ENCODE results near the gene UXS1.
"Not testable (repeated sequence)": the region's sequence is repeated elsewhere in the genome, so short reads cannot be mapped to it uniquely, and the experiment has no call there.

UXS1 gene

DNA sequence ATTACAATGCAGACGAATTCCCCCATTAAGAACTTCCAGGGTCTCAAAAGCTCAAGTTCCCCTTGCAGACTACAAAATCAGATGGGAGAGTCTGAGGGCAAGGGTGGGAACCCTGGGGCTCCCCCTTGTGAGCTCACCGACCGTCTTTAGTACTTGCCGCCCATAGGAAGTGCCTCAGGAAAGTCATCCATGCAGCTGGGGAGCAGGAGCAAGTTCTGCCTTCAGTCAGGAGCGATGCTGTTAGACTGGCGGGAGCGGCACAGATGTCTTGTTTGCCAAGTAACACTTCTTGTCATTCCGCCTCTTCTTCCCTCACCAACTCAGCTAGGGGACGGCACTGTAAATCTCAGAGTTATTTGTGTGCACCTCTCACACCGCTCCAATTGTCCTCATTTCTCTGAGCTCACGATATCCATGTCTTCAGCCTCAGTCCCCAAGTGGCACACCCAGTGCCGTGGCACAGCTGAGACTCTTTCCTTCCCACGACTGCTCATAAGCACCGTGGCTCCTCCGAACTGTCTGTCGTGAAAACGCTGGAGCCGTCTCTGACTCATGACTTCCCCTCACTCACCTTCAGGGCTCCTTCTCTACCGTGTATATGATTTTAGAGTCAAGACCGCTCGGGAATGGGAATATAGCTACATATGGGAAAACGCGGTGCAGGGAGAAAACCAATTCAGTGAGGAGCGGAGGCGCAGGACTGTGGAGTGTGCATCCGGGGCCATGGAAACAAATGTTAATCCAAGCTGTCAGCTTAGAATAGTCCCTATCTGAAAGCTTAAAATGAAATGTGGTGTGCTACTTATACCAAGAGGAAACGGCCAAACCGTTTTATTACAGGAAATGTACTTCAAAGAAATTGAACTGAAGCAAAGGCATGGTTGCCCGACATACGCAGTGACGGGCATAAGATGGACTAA, 34.0 kb downstream of the UXS1 start:
- peak; percentile 86 for DNase-seq

- peak; percentile 80 for DNase-seq
Observed at GRCh38 chr2:106158871-106159270, 35.2 kb downstream of the UXS1 start.

DNA sequence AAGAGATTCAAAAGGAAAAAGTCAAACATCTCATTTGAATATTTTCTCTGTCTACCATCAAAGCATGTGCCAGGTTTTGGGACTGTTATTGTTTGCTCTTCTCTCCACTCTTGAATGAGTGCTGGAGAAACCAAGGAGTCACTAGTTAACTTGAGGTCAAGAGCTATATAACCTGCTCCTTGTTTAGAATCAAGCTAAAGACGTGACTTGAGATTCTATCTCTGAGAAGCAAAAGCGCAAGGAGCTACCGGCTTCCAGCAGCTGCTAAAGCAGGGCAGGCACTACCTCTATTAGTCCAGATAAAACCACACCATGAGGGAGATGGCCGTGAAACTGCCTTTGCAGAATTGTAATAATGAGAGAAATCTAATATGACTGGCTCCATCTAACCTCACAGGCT, 36.0 kb downstream of the UXS1 start:
- no peak for DNase-seq

DNA sequence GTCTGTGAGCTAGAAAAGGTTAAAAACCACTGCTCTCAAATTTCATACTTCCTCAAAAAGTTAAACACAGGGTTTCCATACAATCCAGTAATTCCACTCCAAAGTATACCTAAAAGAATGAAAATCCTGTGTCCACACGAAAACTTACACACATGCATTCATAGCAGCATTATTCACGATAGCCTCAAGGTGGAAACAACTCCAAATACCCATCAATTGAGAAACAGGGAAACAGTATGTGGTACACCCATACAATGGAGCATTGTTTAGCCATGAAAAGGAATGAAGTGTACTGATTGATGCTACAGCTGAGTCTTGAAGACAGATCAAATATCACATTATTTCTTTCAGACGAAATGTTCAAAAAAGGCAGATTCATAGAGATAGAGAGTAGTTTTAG, 36.7 kb downstream of the UXS1 start:
- DNase-seq, result no peak

GRCh38 chr2:106156305-106157296, 37.5 kb downstream of the UXS1 start:
- no peak for DNase-seq

DNA sequence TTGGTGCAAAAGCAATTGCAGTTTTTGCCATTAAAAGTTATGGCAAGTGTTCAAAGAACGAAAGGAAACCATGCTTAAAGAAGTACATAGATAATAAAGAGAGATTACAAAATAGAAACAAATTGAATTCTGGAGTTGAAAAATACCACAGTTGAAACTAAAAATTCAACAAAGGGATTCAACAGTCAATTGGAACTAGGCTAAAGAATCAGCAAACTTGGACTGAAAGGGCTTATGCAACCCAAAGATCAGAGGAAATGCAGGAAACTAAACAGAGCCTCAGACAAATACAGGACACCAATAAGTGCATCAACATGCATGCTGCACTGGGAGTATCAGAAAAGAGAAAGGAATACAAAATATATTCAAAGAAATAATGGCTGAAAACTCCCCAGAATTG, 40.3 kb downstream of the UXS1 start:
- no peak for DNase-seq

DNA sequence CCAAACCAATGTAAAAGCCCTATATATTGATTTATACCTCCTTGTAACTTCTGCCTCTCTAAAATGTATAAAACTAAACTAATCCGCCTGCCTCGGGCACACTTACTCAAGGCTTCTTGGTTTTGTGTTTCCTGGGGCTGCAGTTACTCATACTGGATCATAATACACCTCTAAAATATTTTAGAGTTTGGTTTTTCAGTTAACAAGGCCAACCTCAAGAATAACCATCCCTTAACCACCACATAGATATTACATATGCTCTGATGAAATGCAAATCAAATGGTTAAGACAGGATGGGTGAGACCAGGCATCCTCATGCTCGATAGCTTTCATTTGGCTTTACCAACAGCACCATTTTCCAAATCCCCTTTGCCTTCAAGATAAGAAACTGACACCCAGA, 46.4 kb downstream of the UXS1 start:
- DNase-seq, result no peak

GRCh38 chr2:106147159-106147558, 46.9 kb downstream of the UXS1 start:
- DNase-seq, result no peak

DNA sequence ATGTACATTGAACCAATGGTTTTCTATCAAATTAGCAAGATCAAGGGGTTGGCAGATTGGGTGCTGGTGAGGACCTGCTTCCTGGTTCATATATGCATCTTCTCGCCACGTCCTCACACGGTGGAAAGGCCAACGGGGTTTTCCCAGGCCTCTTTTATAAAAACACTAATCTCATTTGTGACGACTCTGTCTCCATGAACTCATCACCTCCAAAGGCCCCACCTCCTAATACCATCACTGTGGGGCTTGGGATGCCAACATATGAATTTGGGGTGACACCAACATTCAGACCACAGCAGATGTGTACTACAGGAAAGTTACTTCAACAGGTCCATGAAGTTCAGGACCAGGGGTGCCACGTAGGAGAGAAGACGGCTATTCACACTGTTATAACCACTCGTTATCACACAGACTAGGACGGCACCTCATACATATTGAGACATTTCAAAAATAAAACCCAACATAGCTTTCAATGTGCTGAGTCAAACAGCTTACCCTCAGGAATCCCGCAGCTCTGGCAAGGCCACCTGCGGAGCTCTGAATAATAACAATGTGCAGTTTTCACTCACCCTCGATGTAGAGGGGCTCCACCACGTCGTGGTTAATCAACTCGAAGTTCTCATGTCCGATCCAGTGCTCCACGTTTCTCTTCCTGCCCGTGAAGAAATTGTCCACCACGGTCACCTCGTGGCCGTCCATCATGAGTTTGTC, 49.3 kb downstream of the UXS1 start:
- DNase-seq, result peak; percentile 86

GRCh38 chr2:106143495-106144215, 50.4 kb downstream of the UXS1 start:
- no peak for DNase-seq

GRCh38 chr2:106142683-106143082, 51.4 kb downstream of the UXS1 start:
- no peak for DNase-seq

DNA sequence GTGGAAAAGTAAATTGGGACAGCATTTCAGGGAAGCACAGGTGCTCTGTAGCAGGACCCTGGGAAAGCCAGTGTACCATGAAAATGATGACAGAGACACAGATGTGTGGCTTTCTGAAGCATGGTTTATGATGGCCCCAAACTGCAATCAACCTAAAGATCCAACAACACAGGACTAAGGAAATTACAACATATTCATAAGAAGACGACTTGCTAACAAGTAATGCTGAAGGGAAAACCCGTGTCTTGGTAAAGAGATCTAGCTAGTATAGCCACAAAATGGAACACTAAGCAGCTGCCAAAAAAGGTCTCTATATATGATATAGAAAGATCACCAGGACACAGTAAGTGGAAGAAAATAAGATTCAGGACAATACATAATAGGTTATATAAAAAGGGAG, 53.2 kb downstream of the UXS1 start:
- DNase-seq, result no peak

DNA sequence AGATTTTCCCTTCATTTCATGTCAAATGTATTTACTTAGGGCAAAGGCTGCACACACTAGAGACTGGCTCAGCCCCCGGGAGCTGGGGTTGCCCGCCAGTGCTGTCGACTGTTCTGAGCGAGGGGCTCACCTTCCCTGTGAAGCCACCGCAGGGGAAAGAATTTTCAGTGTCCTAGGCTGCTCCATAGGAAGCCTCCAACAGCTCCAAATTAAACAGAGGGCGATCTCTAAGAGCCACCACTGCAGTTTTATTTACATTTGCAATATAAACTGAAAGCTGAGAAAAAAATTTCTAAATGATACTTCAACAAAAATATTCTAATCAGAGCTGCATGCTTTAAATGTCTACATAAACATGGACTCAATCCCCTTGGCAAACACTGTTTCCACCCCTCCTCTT, 54.0 kb downstream of the UXS1 start:
- no peak for DNase-seq

GRCh38 chr2:106139238-106139935, 54.7 kb downstream of the UXS1 start:
- no peak for DNase-seq

DNA sequence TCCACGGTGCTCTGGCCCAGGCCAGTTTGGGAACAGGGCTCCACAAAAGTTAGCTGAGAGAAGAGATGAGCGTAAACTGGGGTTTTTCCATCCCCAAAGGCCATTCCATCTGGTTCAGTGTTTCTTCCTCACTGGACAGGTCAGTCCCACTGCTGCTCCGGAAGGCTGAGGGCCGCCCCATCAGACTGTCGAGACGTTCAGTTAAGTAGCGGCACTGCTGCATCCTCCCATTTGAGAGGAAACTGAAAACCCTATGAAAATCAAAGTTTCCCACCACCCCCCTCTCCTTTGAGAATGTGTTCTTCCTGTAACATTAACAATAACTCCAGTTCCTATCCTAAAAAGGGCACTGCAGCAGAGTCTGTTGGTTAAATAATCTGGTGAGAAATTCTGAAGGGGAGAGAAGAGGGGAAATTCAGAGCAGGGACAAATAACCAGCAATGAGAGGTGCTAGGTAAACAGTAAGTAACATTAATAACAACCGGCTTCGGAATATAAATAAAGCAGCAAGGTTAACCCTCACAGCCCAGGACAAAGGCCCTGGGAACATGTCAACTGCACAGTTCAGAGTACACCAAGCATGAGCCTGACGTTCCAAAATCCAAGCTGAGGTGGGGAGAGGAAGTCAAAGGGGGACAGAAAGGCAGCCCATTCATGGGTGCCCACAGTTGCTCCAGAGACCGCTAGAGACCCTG, 55.4 kb downstream of the UXS1 start:
- peak; percentile 67 for DNase-seq

- peak; percentile 66 for DNase-seq
Observed at GRCh38 chr2:106137731-106138521, 56.2 kb downstream of the UXS1 start.

DNA sequence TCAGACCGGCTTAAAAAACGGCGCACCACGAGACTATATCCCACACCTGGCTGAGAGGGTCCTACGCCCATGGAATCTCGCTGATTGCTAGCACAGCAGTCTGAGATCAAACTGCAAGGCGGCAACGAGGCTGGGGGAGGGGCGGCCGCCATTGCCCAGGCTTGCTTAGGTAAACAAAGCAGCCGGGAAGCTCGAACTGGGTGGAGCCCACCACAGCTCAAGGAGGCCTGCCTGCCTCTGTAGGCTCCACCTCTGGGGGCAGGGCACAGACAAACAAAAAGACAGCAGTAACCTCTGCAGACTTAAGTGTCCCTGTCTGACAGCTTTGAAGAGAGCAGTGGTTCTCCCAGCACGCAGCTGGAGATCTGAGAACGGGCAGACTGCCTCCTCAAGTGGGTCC, 62.9 kb downstream of the UXS1 start:
- DNase-seq, result not testable (repeated sequence)

DNA sequence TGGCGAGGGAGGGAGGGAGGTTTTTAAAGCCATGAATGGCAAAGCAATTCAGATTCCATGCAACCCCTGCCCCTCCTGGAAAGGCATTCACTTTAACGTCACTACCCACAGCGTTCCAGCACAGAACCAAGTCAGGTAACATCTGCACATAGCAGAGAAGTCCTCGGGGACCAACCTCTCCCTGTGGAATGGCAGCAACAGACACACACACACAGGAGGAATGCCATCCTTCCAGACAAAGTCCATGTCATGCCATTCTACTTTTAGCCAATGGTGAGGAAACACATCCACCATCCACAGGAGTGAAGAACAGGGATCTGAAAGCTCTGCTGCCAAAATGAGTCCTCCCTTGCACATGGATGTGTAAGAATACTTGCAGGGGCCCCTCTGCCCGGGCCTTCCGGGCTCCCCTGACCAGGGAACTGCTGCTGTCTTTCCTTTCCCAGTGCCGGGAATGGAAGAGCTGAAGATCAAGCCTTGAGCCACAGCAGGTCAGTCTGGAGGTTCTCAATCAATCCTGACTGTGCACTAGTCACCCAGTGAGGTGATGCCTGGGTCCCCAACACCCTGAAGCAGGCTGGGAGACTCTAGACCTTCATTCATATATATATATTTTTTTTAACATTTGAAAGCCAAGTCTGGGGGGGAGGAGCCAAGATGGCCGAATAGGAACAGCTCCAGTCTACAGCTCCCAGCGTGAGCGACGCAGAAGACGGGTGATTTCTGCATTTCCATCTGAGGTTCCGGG, 63.7 kb downstream of the UXS1 start:
- DNase-seq, result no peak

- no peak for DNase-seq
Observed at GRCh38 chr2:106129592-106129991, 64.5 kb downstream of the UXS1 start.

Measured in activated effector memory CD4-positive, alpha-beta T cell treated with anti-CD3 and anti-CD28 coated beads, Interleukin-2, amount 50 U/mL, for 16 hours (primary cell).